ENCODE measurements around the gene ZBTB8OS.

DNA sequence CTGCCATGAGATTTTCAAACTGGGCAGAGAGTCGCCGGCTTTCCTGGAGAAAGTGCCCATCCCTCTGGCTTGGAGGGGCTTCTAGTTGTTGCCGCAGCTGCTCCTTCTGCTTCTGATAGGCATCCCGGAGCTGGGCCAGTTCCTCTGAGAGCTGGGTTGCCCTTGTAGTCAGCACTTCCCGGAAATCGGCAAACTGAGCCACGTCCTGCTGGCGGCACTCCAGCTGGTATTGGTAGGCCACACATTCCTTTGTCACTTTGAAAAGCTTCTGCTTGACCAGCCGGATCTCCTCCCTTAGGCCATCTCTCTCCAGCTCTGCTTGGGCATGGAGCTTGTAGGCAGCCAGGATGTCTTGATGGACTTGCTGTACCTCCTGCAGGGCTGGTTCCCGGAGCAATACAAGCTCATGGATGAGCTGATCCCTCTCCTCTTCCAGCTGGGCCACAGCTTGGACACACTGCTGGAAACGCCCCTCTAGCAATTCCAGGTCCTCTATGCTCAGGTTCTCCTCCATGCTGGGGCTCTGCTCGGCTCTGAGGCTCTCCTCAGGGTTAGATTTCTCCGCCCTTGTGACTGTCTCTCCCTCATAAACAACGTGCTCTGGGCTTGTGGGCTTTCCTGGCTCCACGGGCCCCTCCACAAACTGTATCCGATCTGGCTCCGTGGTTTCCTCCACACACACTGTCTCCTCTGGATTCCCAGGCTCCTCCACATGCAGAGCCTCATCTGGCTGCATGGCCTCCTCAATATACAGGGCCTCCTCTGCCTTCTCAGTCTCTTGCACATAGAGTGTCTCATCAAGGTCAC lies 45.0 kb upstream of the ZBTB8OS start:
- TF ChIP-seq CTCF (IDR thresholded peaks at IDR 0.05) (no peak), POLR2A (IDR thresholded peaks at IDR 0.05) (no peak)

Data from right lobe of liver (tissue), 4 donors.